GM19099 (cell line): ENCODE results near the gene IL1RL1.

Source experiments
- POLR2A ChIP-seq: IDR thresholded peaks from 3 replicates; pipeline ENCODE4 v1.6.1; 2011; ENCODE audit warnings: low read depth; ENCODE audit not compliant: insufficient read length; ENCODE audit errors: extremely low read depth

The IL1RL1 gene

GRCh38 chr2:102376052-102376591 lies 64.8 kb downstream of the IL1RL1 start:
- TF ChIP-seq POLR2A = no peak

- no peak for TF ChIP-seq POLR2A
These were observed 72.4 kb downstream of the IL1RL1 start for GRCh38 chr2:102383722-102384121.

GRCh38 chr2:102385522-102385921 lies 74.2 kb downstream of the IL1RL1 start:
- TF ChIP-seq POLR2A = no peak

- TF ChIP-seq POLR2A = no peak
These were observed 74.6 kb downstream of the IL1RL1 start for GRCh38 chr2:102386004-102386403.

DNA sequence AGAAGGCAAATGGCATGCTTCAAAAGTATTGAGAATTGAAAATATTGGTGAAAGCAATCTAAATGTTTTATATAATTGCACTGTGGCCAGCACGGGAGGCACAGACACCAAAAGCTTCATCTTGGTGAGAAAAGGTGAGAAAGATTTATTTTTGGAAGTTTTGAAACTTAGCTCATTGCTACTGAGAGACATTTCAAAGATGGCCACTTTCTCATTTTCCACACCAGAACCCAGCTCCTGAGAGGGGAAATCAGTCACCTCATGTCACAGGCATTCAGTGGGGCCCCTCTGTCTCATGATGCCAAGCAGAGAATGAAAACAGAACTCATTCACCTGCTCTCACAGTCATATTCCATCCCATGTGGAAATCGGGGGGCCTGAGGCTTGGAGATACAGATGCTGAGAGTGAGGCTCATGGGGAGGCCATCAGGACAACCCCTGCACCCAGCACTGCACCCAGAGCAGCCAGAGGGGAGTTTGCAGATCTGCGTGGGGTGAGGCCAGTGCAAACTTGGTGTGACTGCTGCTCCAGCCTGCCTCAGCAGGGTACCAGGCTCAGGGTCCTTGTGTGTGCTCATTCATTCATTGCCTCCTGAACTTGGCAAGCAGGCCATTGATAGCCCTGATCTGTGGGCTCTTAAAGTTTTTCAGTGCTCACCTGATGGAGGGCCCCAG lies 75.6 kb downstream of the IL1RL1 start:
- TF ChIP-seq POLR2A = no peak

DNA sequence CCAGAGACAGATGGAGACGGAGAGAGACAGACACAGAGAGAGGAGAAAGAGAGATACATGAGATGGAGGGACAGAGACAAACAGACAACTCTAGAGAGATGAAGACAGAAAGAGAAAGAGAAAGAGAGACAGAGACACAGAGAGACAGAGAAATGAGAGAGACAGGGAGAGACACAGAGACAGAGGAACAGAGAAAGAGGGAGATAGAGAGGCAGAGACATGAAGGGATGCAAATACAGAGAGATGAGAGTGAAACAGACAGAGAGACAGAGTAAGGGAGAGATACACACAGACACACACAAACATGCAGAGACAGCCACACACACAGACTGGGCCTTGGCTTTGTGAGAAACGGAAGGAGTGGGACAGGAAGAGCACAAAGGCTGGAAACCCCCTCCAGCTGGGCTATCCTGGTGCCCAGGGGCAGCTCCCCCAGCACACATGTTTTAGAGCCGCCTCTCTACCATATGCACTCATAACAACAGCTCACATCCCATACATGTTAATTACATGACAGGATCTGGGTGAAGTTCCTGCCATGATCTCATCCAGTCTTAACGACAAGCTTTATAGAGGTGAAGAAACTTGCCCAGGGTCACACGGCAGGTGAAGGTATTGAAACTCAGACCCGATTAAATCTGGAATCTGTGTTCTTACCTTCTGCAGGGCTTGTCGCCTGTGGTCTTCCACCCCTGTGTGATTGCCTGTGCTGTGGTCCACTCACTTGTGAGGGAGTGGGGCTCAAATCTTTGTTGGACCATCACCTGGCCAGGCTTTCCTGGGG lies 76.6 kb downstream of the IL1RL1 start:
- TF ChIP-seq POLR2A = no peak

GRCh38 chr2:102391565-102391964 lies 80.2 kb downstream of the IL1RL1 start:
- no peak for TF ChIP-seq POLR2A

GRCh38 chr2:102392096-102392495 lies 80.7 kb downstream of the IL1RL1 start:
- TF ChIP-seq POLR2A = no peak

DNA sequence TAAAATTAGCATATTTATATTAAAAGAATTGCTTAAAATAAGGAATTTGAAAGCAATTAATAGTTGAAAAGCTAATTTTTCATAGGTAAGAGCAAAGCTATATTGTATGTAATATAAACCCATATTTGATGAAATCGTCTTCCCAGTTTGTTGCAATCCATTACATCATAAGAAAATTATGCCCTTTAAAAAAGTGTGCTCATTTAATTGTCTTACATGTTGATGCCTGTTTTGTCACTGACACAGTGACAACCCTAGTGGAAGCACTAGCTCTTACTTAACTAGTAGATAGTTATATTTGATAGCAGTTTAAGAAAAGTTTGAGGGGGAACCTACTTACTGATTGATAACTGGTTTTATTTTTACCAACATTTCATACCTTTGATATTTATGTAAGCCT lies 81.6 kb downstream of the IL1RL1 start:
- no peak for TF ChIP-seq POLR2A

DNA sequence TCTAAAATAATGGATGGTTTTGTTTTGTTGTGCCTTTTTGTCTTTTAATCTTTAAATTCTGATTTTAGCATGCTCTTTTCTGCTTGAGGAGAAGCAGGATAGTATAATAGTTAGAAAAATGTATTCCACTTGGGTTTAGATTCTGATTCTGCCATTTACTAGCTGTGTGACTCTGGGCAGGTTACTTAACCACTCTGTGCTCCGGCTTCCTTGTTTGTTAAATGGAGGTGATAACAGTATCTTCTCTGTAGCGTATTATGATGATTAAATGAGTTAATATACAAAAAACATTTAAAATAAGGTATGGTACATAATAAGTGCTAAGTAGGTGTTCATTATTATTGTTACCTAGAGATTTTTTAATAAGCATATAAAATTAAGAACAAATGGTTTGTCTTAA lies 84.6 kb downstream of the IL1RL1 start:
- no peak for TF ChIP-seq POLR2A

DNA sequence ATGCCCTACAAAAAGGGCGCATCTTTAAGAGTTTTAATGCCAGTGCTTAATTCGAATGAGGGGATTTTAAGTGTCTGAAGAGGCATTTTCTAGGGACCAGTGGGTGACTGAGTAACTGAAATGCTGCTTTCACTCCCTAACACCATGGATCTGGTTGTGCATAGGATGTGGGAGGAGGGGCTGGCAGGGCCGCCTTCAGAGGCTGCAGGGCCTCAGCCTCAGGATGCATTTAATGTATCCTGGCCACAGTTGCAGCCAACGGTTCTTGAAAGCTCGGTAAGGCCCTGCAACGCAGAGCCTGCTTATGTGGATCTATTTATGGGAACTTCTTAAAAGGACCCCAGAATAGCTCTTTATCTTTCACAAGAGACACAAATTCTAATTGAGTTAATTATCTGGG lies 85.8 kb downstream of the IL1RL1 start:
- no peak for TF ChIP-seq POLR2A

- TF ChIP-seq POLR2A = no peak
These were observed 88.3 kb downstream of the IL1RL1 start for GRCh38 chr2:102399499-102400141.

GRCh38 chr2:102401456-102401855 lies 90.1 kb downstream of the IL1RL1 start:
- no peak for TF ChIP-seq POLR2A
